GM18909 (cell line): ENCODE results near the gene PRDX6.
"Not testable (repeated sequence)": the region's sequence is repeated elsewhere in the genome, so short reads cannot be mapped to it uniquely, and the experiment has no call there.

ENCODE experiments used
- ATAC-seq: cut with Tn5 transposase; IDR thresholded peaks from one replicate; pipeline ENCODE4 v1.9.1; 2021; ENCODE audit warnings: mild to moderate bottlenecking; ENCODE audit not compliant: unreplicated experiment, poor library complexity

Gene PRDX6

GRCh38 chr1:173477286-173478093, at the start of gene PRDX6:
TSS of gene PRDX6 (plus strand) at chr1:173477335. CDS start at chr1:173477398, 63 bp downstream.
- ATAC-seq = peak; percentile 61

- ATAC-seq = peak; percentile 67
These were observed 47.4 kb upstream of the PRDX6 start for GRCh38 chr1:173429471-173430402.

GRCh38 chr1:173430677-173431303, 46.3 kb upstream of the PRDX6 start:
- no peak for ATAC-seq

- peak; percentile 65 for ATAC-seq
These were observed 45.7 kb upstream of the PRDX6 start for GRCh38 chr1:173431304-173432045.

GRCh38 chr1:173432331-173432730, 44.8 kb upstream of the PRDX6 start:
- ATAC-seq = no peak

GRCh38 chr1:173433751-173434326, 43.3 kb upstream of the PRDX6 start:
- no peak for ATAC-seq

GRCh38 chr1:173436841-173437428, 40.2 kb upstream of the PRDX6 start:
- no peak for ATAC-seq

GRCh38 chr1:173438675-173439074, 38.5 kb upstream of the PRDX6 start:
- ATAC-seq = no peak

- ATAC-seq = no peak
These were observed 36.7 kb upstream of the PRDX6 start for GRCh38 chr1:173440430-173440829.

GRCh38 chr1:173444757-173445156, 32.4 kb upstream of the PRDX6 start:
- ATAC-seq = no peak

GRCh38 chr1:173445164-173445563, 32.0 kb upstream of the PRDX6 start:
- ATAC-seq = no peak

- no peak for ATAC-seq
These were observed 31.5 kb upstream of the PRDX6 start for GRCh38 chr1:173445656-173446055.

- ATAC-seq = peak; percentile 46
These were observed 29.9 kb upstream of the PRDX6 start for GRCh38 chr1:173447224-173447623.

GRCh38 chr1:173448945-173449344, 28.2 kb upstream of the PRDX6 start:
- ATAC-seq = no peak

GRCh38 chr1:173451981-173452380, 25.2 kb upstream of the PRDX6 start:
- no peak for ATAC-seq

GRCh38 chr1:173453982-173454381, 23.2 kb upstream of the PRDX6 start:
- ATAC-seq = no peak

GRCh38 chr1:173454966-173455524, 22.1 kb upstream of the PRDX6 start:
- no peak for ATAC-seq

- ATAC-seq = no peak
These were observed 17.2 kb upstream of the PRDX6 start for GRCh38 chr1:173459885-173460284.

GRCh38 chr1:173462666-173463065, 14.5 kb upstream of the PRDX6 start:
- not testable (repeated sequence) for ATAC-seq
